H1 (cell line): ENCODE data around the gene WNT11. TPM values are rescaled to one million over a fixed set of nuclear protein-coding genes. Genes with fewer than 3 reads are reported as not detected.

ENCODE experiments used
- CTCF ChIA-PET: fragments of 300-600 bp; sonication (Branson Sonifier 250); formaldehyde crosslinking; loops from one replicate; lab custom pipeline; 2021; ENCODE audit not compliant: partially characterized antibody; lab: Charles Lee
- POLR2A ChIA-PET: fragments of 300-600 bp; sonication (Branson Sonifier 250); formaldehyde crosslinking; loops from one replicate; lab custom pipeline; 2021; ENCODE audit warnings: inconsistent platforms; ENCODE audit not compliant: partially characterized antibody; lab: Charles Lee
- DNase-seq, 2 experiments: peaks; one replicate each; pipeline versions ENCODE4 v3.0.0 to v3.0.0-alpha.2; 2010 to 2022; ENCODE audit warnings: low spot score in 2 of 2, low read depth in 1 of 2, mixed read lengths in 1 of 2
- FAIRE-seq: peaks from 2 replicates; lab custom pipeline; 2011; peaks lifted over from hg19 to GRCh38; lab: Jason Lieb, UNC
- H2AFZ ChIP-seq: 2 replicates; pipeline ENCODE4 v1.8.1; 2012; ENCODE audit warnings: low read length, inconsistent platforms
- H2AK5ac ChIP-seq: 2 replicates; pipeline ENCODE4 v1.6.1; 2013; ENCODE audit warnings: low read depth, low read length
- H2BK120ac ChIP-seq: replicated peaks from 2 replicates; pipeline ENCODE3; 2013; ENCODE audit warnings: low read depth, low read length, inconsistent platforms
- H2BK12ac ChIP-seq: 2 replicates; pipeline ENCODE4 v1.6.1; 2013; ENCODE audit warnings: low read depth, low read length
- H2BK15ac ChIP-seq: 2 replicates; pipeline ENCODE4 v1.6.1; 2013; ENCODE audit warnings: low read length
- H2BK20ac ChIP-seq: 2 replicates; pipeline ENCODE4 v1.6.1; 2013; ENCODE audit warnings: low read length
- H2BK5ac ChIP-seq: 2 replicates; pipeline ENCODE4 v1.6.1; 2013; ENCODE audit warnings: low read depth, low read length
- H3K14ac ChIP-seq: 2 replicates; pipeline ENCODE4 v1.6.1; 2013; ENCODE audit warnings: inconsistent platforms; ENCODE audit not compliant: insufficient read length
- H3K18ac ChIP-seq: 2 replicates; pipeline ENCODE4 v1.6.1; 2013; ENCODE audit warnings: low read length; ENCODE audit errors: extremely low read depth
- H3K23ac ChIP-seq: 2 replicates; pipeline ENCODE4 v1.6.1; 2013; ENCODE audit warnings: inconsistent platforms; ENCODE audit not compliant: insufficient read length
- H3K23me2 ChIP-seq: 2 replicates; pipeline ENCODE4 v1.6.1; 2013; ENCODE audit warnings: low read depth, low read length
- H3K27ac ChIP-seq: 2 replicates; pipeline ENCODE4 v1.6.1; 2011; ENCODE audit warnings: low read depth, low read length, inconsistent platforms
- H3K27me3 ChIP-seq, 4 experiments: replicated peaks in 1 of 4; 1 replicate in 1 of 4; 2 replicates in 3 of 4; pipeline versions ENCODE4 v1.6.1 to v1.8.1; 2011 to 2013; ENCODE audit warnings: low read length in 3 of 4, mild to moderate bottlenecking in 3 of 4, inconsistent platforms in 2 of 4, mixed read lengths in 2 of 4, moderate library complexity in 1 of 4; ENCODE audit not compliant: control insufficient read depth in 3 of 4, insufficient read depth in 3 of 4; ENCODE audit errors: extremely low read depth in 1 of 4
- H3K36me3 ChIP-seq, 4 experiments: 2 replicates each; pipeline versions ENCODE4 v1.6.1 to v1.8.1; 2011 to 2013; ENCODE audit warnings: mild to moderate bottlenecking in 4 of 4, low read length in 3 of 4, moderate library complexity in 2 of 4, control low read depth in 1 of 4, inconsistent platforms in 1 of 4; ENCODE audit not compliant: insufficient read depth in 4 of 4, control insufficient read depth in 2 of 4
- H3K4ac ChIP-seq: replicated peaks from 2 replicates; pipeline ENCODE3; 2013; ENCODE audit warnings: low read length, low read depth, mixed read lengths, inconsistent platforms; ENCODE audit not compliant: insufficient read length
- H3K4me1 ChIP-seq, 4 experiments: replicated peaks in 1 of 4; 1 replicate in 1 of 4; 2 replicates in 3 of 4; pipeline versions ENCODE4 v1.6.1 to v1.8.1; 2011 to 2013; ENCODE audit warnings: low read length in 3 of 4, inconsistent platforms in 2 of 4, mixed read lengths in 1 of 4; ENCODE audit not compliant: insufficient read depth in 4 of 4, control insufficient read depth in 3 of 4
- H3K4me2 ChIP-seq, 2 experiments: 2 replicates each; pipeline versions ENCODE4 v1.6.1 to v1.8.1; 2011 to 2013; ENCODE audit warnings: low read depth in 2 of 2, low read length in 2 of 2, control low read depth in 1 of 2, inconsistent platforms in 1 of 2, mild to moderate bottlenecking in 1 of 2; ENCODE audit not compliant: insufficient read depth in 1 of 2
- H3K4me3 ChIP-seq, 4 experiments: fragments of 200-600, 300-600 bp in 1 of 4; sonication (generic), shearing (Covaris generic), sonication (Bioruptor Twin) in 1 of 4; 2 replicates each; pipeline versions ENCODE4 v1.5.1 to v1.8.1; 2011 to 2016; ENCODE audit warnings: low read length in 4 of 4, low read depth in 3 of 4, control low read depth in 2 of 4, inconsistent platforms in 2 of 4, mild to moderate bottlenecking in 2 of 4, mixed read lengths in 1 of 4, moderate library complexity in 1 of 4; ENCODE audit not compliant: insufficient read depth in 2 of 4; ENCODE audit errors: extremely low read depth in 1 of 4
- H3K56ac ChIP-seq: replicated peaks from 2 replicates; pipeline ENCODE3; 2013; ENCODE audit warnings: low read depth, mild to moderate bottlenecking, mixed read lengths, low read length, inconsistent platforms; ENCODE audit not compliant: insufficient read length
- H3K79me1 ChIP-seq: 2 replicates; pipeline ENCODE4 v1.6.1; 2013; ENCODE audit warnings: low read depth, low read length, control low read depth
- H3K79me2 ChIP-seq, 2 experiments: 2 replicates each; pipeline versions ENCODE4 v1.6.1 to v1.8.1; 2012 to 2013; ENCODE audit warnings: low read length in 2 of 2, mild to moderate bottlenecking in 2 of 2, inconsistent platforms in 1 of 2; ENCODE audit not compliant: insufficient read depth in 2 of 2, control insufficient read depth in 1 of 2
- H3K9ac ChIP-seq, 4 experiments: replicated peaks in 1 of 4; 1 replicate in 1 of 4; 2 replicates in 3 of 4; pipeline versions ENCODE4 v1.6.1 to v1.8.1; 2011 to 2013; ENCODE audit warnings: low read depth in 3 of 4, low read length in 3 of 4, control low read depth in 2 of 4, mild to moderate bottlenecking in 2 of 4, moderate library complexity in 2 of 4, inconsistent platforms in 1 of 4; ENCODE audit errors: extremely low read depth in 1 of 4
- H3K9me3 ChIP-seq, 2 experiments: 2 replicates each; pipeline versions ENCODE4 v1.6.1 to v1.8.1; 2012 to 2013; ENCODE audit warnings: mild to moderate bottlenecking in 2 of 2, moderate library complexity in 2 of 2, control low read depth in 1 of 2, inconsistent platforms in 1 of 2, low read depth in 1 of 2, low read length in 1 of 2, mixed read lengths in 1 of 2; ENCODE audit not compliant: insufficient read depth in 2 of 2
- H4K20me1 ChIP-seq, 2 experiments: replicated peaks in 1 of 2; 2 replicates each; pipeline versions ENCODE3 to v1.8.1; 2011 to 2013; ENCODE audit warnings: inconsistent platforms in 2 of 2, low read length in 2 of 2, mild to moderate bottlenecking in 1 of 2; ENCODE audit not compliant: insufficient read depth in 2 of 2, control insufficient read depth in 1 of 2
- H4K5ac ChIP-seq: 2 replicates; pipeline ENCODE4 v1.6.1; 2013; ENCODE audit warnings: low read length, low read depth, mixed read lengths, inconsistent platforms; ENCODE audit not compliant: insufficient read length
- H4K8ac ChIP-seq: 2 replicates; pipeline ENCODE4 v1.8.0; 2013; ENCODE audit warnings: mild to moderate bottlenecking, moderate library complexity, low read length, inconsistent platforms; ENCODE audit not compliant: insufficient read depth; ENCODE audit errors: extremely low read depth
- H4K91ac ChIP-seq: replicated peaks from 2 replicates; pipeline ENCODE3; 2013; ENCODE audit warnings: low read length, mixed read lengths, inconsistent platforms; ENCODE audit not compliant: insufficient read length
- ASH2L ChIP-seq: fragments of 200-600, 300-600 bp; sonication (generic); IDR thresholded peaks from one replicate; pipeline ENCODE4 v1.7.1; 2017; ENCODE audit warnings: low read length
- EP300 ChIP-seq, 2 experiments: IDR thresholded peaks; 1 replicate in 1 of 2; 2 replicates in 1 of 2; pipeline ENCODE4 v1.6.1; 2011 to 2012; ENCODE audit warnings: low read depth in 2 of 2, low read length in 2 of 2, mild to moderate bottlenecking in 2 of 2, borderline replicate concordance in 1 of 2, inconsistent platforms in 1 of 2, moderate library complexity in 1 of 2
- HDAC2 ChIP-seq, 2 experiments: fragments of 300-600 bp in 1 of 2; sonication (generic) in 1 of 2; IDR thresholded peaks; 2 replicates each; pipeline ENCODE4 v1.6.1; 2011 to 2012; ENCODE audit warnings: low read depth in 2 of 2, low read length in 2 of 2, mild to moderate bottlenecking in 2 of 2, moderate library complexity in 2 of 2, borderline replicate concordance in 1 of 2, inconsistent platforms in 1 of 2
- JUN ChIP-seq: IDR thresholded peaks from 2 replicates; pipeline ENCODE4 v1.6.1; 2011; ENCODE audit warnings: low read depth, mild to moderate bottlenecking, improper control_type of control experiment, low read length
- KDM1A ChIP-seq: fragments of 200-600, 300-600 bp; sonication (generic); IDR thresholded peaks from 2 replicates; pipeline ENCODE4 v1.7.1; 2016; ENCODE audit warnings: mild to moderate bottlenecking, low read length, borderline replicate concordance
- NANOG ChIP-seq: IDR thresholded peaks from 2 replicates; pipeline ENCODE4 v1.6.1; 2011; ENCODE audit warnings: low read length, low read depth, mild to moderate bottlenecking, inconsistent platforms; ENCODE audit not compliant: insufficient read depth, poor library complexity, severe bottlenecking
- RXRA ChIP-seq: IDR thresholded peaks from 2 replicates; pipeline ENCODE4 v1.6.1; 2011; ENCODE audit warnings: low read depth, mild to moderate bottlenecking, low read length, moderate library complexity; ENCODE audit not compliant: insufficient read depth
- SAP30 ChIP-seq: fragments of 300-600 bp; sonication (generic); IDR thresholded peaks from 2 replicates; pipeline ENCODE4 v1.7.1; 2012; ENCODE audit warnings: low read length, moderate library complexity, mild to moderate bottlenecking, inconsistent platforms; ENCODE audit not compliant: insufficient read depth, insufficient replicate concordance
- TBP ChIP-seq: IDR thresholded peaks from 2 replicates; pipeline ENCODE4 v1.6.1; 2011; ENCODE audit warnings: low read depth, low read length, improper control_type of control experiment
- TEAD4 ChIP-seq: IDR thresholded peaks from 2 replicates; pipeline ENCODE4 v1.6.1; 2012; ENCODE audit warnings: low read depth, low read length, inconsistent platforms, mixed read lengths
- YY1 ChIP-seq: IDR thresholded peaks from 2 replicates; pipeline ENCODE4 v1.6.1; 2011; ENCODE audit warnings: low read depth, mild to moderate bottlenecking, low read length
- ZNF274 ChIP-seq: IDR thresholded peaks from 2 replicates; pipeline ENCODE4 v1.7.0; 2012; ENCODE audit warnings: low read length, borderline replicate concordance; ENCODE audit errors: extremely low read depth
- WGBS, 2 experiments: shearing (Covaris generic) in 1 of 2; methylation state at CpG; one replicate each; pipeline versions ENCODE4 v1.1.6 to v1.1.7; 2013 to 2015; ENCODE audit warnings: low lambda C conversion rate in 2 of 2, mixed read lengths in 2 of 2, inconsistent platforms in 1 of 2, low coverage in 1 of 2, missing lambda C conversion rate in 1 of 2; ENCODE audit not compliant: insufficient replicate concordance in 2 of 2, insufficient coverage in 1 of 2, insufficient read length in 1 of 2; ENCODE audit errors: extremely low coverage in 1 of 2, missing lambda C conversion rate in 1 of 2; 5-methylcytosine and 5-hydroxymethylcytosine counted together
- polyA plus RNA-seq, 7 experiments: library from polyadenylated mRNA; depleted of rRNA in 3 of 7; stranded (reverse) in 5 of 7; unstranded in 2 of 7; fragments of >200 nt in 5 of 7; fragments of 200-250 nt in 2 of 7; gene quantifications; 1 replicate in 5 of 7; 2 replicates in 1 of 7; 4 replicates in 1 of 7; pipeline versions ENCODE4 v1.2.1 to v1.2.3, GENCODE V29; 2011 to 2013; ENCODE audit warnings: missing spikeins in 2 of 7, mixed read lengths in 2 of 7
- total RNA-seq: library from RNA; stranded (reverse); fragmentation: NEBNext Ultra II Directional; extraction: Animal tissue kit (Norgen Biotek cat#: 25700); gene quantifications from 2 replicates; pipeline ENCODE4 v1.2.1, GENCODE V29; 2021
- TF ChIP-seq, protein P1 (sequence below): IDR thresholded peaks from 2 replicates; pipeline ENCODE4 v1.6.1; 2012; ENCODE audit warnings: inconsistent platforms

The WNT11 gene
- total and polyA plus RNA-seq, 2 of the 8 experiments (the other 6 are each of a cell fraction or from before 2014, with no cell fraction given): 0.11 to 0.45 TPM

DNA sequence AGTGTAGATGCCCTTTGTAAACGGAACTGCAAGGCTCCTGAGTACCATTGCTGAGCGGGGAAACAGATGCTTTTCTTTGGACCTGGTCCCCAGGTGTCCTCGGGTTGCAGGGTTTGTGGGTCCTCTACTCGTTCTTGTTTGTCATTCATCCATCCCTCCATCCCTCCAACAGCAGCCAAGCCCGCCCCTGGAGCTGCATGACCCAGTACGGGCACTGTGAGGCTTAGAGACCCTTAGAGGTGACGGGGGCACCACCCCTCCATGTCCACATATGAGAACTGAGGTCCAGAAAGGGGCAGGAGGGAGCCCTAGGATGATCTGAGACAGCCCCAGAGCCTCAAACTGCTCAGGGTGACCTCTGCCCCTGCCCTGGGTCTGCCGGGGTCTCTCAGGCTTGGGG is 45.4 kb downstream of the WNT11 start:
- H3K79me1 ChIP-seq: no peaks in the 10 kb centered on the region
- no peak overlapping the region for H3K4me2 ChIP-seq
- no peaks in the 10 kb centered on the region for H3K23me2 ChIP-seq
- no peak overlapping the region for H2BK15ac ChIP-seq
- no peak overlapping the region for H2AFZ ChIP-seq
- H4K91ac ChIP-seq: no peak overlapping the region
- 91% methylated on average over 8 of the region's 8 CpGs; no CpG with 5 or more reads in 1 of the 2 experiments for WGBS, 2 experiments
- no peaks in the 10 kb centered on the region for H3K9me3 ChIP-seq
- H3K79me2 ChIP-seq: no peaks in the 10 kb centered on the region
- no peak overlapping the region for H4K5ac ChIP-seq
- no peaks in the 10 kb centered on the region for H3K36me3 ChIP-seq
- H4K20me1 ChIP-seq: peaks cover 0 to 3% of the 10 kb centered on the region in 2 experiments
- ChIA-PET CTCF (interaction anchor here (0.6 to 4.5 kb wide), 6 partner anchors 9 to 158 kb away, joined by 3 to 25 read pairs (median 3); no protein-coding TSS in a partner anchor), POLR2A (no interaction called here)
- H3K14ac ChIP-seq: no peak overlapping the region
- H2AK5ac ChIP-seq: no peak overlapping the region
- H3K23ac ChIP-seq: no peak overlapping the region
- FAIRE-seq (no peak), DNase-seq (no peak)
- H4K8ac ChIP-seq: no peak overlapping the region
- no peak overlapping the region for H3K9ac ChIP-seq
- H3K4ac ChIP-seq: no peak overlapping the region
- no peak overlapping the region for H2BK120ac ChIP-seq
- no peak overlapping the region for H3K18ac ChIP-seq
- H3K27me3 ChIP-seq: peaks cover 5 to 19% (median 9%) of the 10 kb centered on the region in 4 experiments; a peak in 6 of 7 replicates
- no peak overlapping the region for H3K4me3 ChIP-seq
- H2BK5ac ChIP-seq: no peak overlapping the region
- no peak overlapping the region for H2BK20ac ChIP-seq
- H3K56ac ChIP-seq: no peak overlapping the region
- H2BK12ac ChIP-seq: no peak overlapping the region
- no peak overlapping the region for H3K27ac ChIP-seq
- no peaks in the 10 kb centered on the region for H3K4me1 ChIP-seq
- TF ChIP-seq ZNF274 (no peak), TEAD4 (no peak), KDM1A (no peak), EP300 (IDR thresholded peaks at IDR 0.05; ENCODE audit: borderline replicate concordance in 1 of 2, low read depth in 2 of 2, low read length in 2 of 2) (no peak), ASH2L (no peak), YY1 (no peak), SAP30 (no peak), JUN (no peak), TBP (no peak), HDAC2 (IDR thresholded peaks at IDR 0.05; ENCODE audit: borderline replicate concordance in 1 of 2, low read depth in 2 of 2, low read length in 2 of 2) (no peak), NANOG (no peak), RXRA (no peak)
- TF ChIP-seq, protein P1, sequence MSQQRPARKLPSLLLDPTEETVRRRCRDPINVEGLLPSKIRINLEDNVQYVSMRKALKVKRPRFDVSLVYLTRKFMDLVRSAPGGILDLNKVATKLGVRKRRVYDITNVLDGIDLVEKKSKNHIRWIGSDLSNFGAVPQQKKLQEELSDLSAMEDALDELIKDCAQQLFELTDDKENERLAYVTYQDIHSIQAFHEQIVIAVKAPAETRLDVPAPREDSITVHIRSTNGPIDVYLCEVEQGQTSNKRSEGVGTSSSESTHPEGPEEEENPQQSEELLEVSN: no peak
